Heart right ventricle (tissue), 16 donors: Measurements from ENCODE around the gene ZNF189. TPM values are rescaled to one million over a fixed set of nuclear protein-coding genes. Genes with fewer than 3 reads are reported as not detected.

ENCODE experiments used
- ATAC-seq, 8 donors: fragments of 200-7000 bp; cut with Tn5 transposase; one replicate each; pipeline ENCODE4 v1.9.1; 2020; ENCODE audit warnings: mild to moderate bottlenecking in 8 of 8, moderate library complexity in 8 of 8, moderate number of reproducible peaks in 1 of 8
- DNase-seq, 2 donors: peaks; one replicate each; pipeline ENCODE4 v3.0.0-alpha.2; 2020
- H3K27ac ChIP-seq, 10 donors: fragments of 200-600 bp; sonication (generic) in 2 of 10; one replicate each; pipeline versions ENCODE4 v1.5.0 to v1.8.0; 2020 to 2022; ENCODE audit warnings: mild to moderate bottlenecking in 3 of 10
- H3K27me3 ChIP-seq, 7 donors: fragments of 200-600 bp; one replicate each; pipeline ENCODE4 v1.8.0; 2021 to 2022; ENCODE audit warnings: mild to moderate bottlenecking in 2 of 7
- H3K36me3 ChIP-seq, 9 donors: fragments of 200-600 bp; sonication (generic) in 1 of 9; one replicate each; pipeline versions ENCODE4 v1.5.0 to v1.8.0; 2020 to 2022; ENCODE audit warnings: mild to moderate bottlenecking in 2 of 9
- H3K4me1 ChIP-seq, 9 donors: fragments of 200-600 bp; sonication (generic) in 1 of 9; one replicate each; pipeline versions ENCODE4 v1.5.0 to v1.8.0; 2020 to 2022; ENCODE audit warnings: mild to moderate bottlenecking in 4 of 9
- H3K4me3 ChIP-seq, 10 donors: fragments of 200-600 bp; sonication (generic) in 2 of 10; one replicate each; pipeline versions ENCODE4 v1.5.0 to v1.8.0; 2020 to 2022; ENCODE audit warnings: mild to moderate bottlenecking in 7 of 10, moderate library complexity in 2 of 10
- H3K9me3 ChIP-seq, 11 donors: fragments of 200-600 bp in 10 of 11; sonication (generic) in 2 of 11; one replicate each; pipeline versions ENCODE4 v1.5.0 to v1.8.0; 2013 to 2022; ENCODE audit warnings: mild to moderate bottlenecking in 2 of 11, control low read depth in 1 of 11, moderate library complexity in 1 of 11
- WGBS, 2 donors: extraction: QIAGEN DNeasy Blood & Tissue Kit; methylation state at CpG; one replicate each; pipeline ENCODE4 v1.1.7; 2013; ENCODE audit warnings: inconsistent platforms in 1 of 2; 5-methylcytosine and 5-hydroxymethylcytosine counted together
- intact Hi-C, 10 donors: fragments of 100-400 bp; cut with DNase I; formaldehyde crosslinking; loops; one replicate each; pipeline versions ENCODE4 v1.11.1 to v1.14.2; 2022
- polyA plus RNA-seq, 2 donors: library from polyadenylated mRNA; stranded (reverse); fragments of 200-250 nt; gene quantifications; one replicate each; pipeline ENCODE4 v1.2.3, GENCODE V29; 2013
- total RNA-seq, 10 donors: library from RNA; stranded (reverse); fragmentation: NEBNext Ultra II Directional in 3 of 10; extraction: Animal tissue kit (Norgen Biotek cat#: 25700) in 3 of 10; gene quantifications; one replicate each; pipeline versions ENCODE4 v1.2.1 to v1.2.4, GENCODE V29; 2021 to 2023
- TF ChIP-seq, protein P1 (sequence below), 9 donors: fragments of 200-600 bp; sonication (generic) in 2 of 9; IDR thresholded peaks; one replicate each; pipeline versions ENCODE4 v1.5.0 to v1.8.0; 2021 to 2022; ENCODE audit warnings: antibody characterized with exemption in 9 of 9, mild to moderate bottlenecking in 5 of 9, moderate library complexity in 1 of 9
- donor health status: Arrhythmogenic right ventricular cardiomyopathy.
- donor health status: ischemic (EF 13 %, LVEDD 7.1; RV severe dilation, severe dysfunction).
- donor health status: healthy with polysubstance abuse.
- donor health status: DM: no; HTN: yes; CAD: no.
- donor health status: DM: no; HTN: no; CAD: no.
- donor health status: ischemic (EF 25% LVEDD 6.9; RV normal size, moderate dysfunction).
- donor health status: ischemic (EF 25% LVEDD 5.7; RV mildly dilated, moderate dysfunction).
- donor health status: healthy.
- donor health status: DM: yes; HTN: yes; CAD: no.
- donor health status: Ischemic cardiomyopathy.
- donor health status: ischemic (EF 35%, LVEDD 5.7; RV mildly dilated, moderate dysfunction).
- donor health status: nonischemic (EF 11% LVEDD 7.7; RV severe dilation, severe dysfunction).
- donor health status: DM: yes; HTN: yes; CAD: no.
- donor health status: PGD.
- donor health status: ischemic (EF 29% LVEDD 5.4; RV normal size, mild dysfunction).
- donor health status: nonischemic (EF 23%, LVEDD 6.1; RV moderate dilation, normal function).

The ZNF189 gene
- total and polyA plus RNA-seq, 12 donors: 10.9 to 28.0 (median 19.3) TPM

DNA sequence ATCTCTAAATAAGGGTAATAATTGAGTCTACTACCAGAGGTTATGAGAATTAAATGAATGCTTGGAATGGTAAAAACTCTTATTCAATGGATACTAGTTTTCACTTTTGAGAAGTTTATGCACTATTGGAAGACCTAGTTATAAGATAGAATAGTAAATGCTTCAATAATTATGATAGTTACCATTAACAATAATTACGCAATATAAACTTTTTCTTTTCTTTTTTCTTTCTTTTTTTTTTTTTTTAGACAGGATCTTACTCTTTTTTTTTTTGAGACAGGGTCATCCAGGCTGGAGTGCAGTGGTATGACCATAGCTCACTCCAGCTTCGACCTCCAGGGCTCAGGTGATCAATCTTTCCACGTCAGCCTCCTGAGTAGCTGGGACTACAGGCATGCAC is 30.3 kb downstream of the ZNF189 start:
- Histone ChIP-seq H3K4me1 (no peaks in the 10 kb centered on the region), H3K27me3 (no peaks in the 10 kb centered on the region), H3K9me3 (no peaks in the 10 kb centered on the region), H3K4me3 (no peak overlapping the region), H3K36me3 (no peaks in the 10 kb centered on the region), H3K27ac (no peak overlapping the region)
- DNase-seq (no peak), ATAC-seq (no peak)
- TF ChIP-seq, protein P1, sequence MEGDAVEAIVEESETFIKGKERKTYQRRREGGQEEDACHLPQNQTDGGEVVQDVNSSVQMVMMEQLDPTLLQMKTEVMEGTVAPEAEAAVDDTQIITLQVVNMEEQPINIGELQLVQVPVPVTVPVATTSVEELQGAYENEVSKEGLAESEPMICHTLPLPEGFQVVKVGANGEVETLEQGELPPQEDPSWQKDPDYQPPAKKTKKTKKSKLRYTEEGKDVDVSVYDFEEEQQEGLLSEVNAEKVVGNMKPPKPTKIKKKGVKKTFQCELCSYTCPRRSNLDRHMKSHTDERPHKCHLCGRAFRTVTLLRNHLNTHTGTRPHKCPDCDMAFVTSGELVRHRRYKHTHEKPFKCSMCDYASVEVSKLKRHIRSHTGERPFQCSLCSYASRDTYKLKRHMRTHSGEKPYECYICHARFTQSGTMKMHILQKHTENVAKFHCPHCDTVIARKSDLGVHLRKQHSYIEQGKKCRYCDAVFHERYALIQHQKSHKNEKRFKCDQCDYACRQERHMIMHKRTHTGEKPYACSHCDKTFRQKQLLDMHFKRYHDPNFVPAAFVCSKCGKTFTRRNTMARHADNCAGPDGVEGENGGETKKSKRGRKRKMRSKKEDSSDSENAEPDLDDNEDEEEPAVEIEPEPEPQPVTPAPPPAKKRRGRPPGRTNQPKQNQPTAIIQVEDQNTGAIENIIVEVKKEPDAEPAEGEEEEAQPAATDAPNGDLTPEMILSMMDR (IDR thresholded peaks at IDR 0.05): no peak
- intact Hi-C loops: no loop called here
- WGBS, 2 donors: 80% methylated on average over 3 of the region's 3 CpGs

DNA sequence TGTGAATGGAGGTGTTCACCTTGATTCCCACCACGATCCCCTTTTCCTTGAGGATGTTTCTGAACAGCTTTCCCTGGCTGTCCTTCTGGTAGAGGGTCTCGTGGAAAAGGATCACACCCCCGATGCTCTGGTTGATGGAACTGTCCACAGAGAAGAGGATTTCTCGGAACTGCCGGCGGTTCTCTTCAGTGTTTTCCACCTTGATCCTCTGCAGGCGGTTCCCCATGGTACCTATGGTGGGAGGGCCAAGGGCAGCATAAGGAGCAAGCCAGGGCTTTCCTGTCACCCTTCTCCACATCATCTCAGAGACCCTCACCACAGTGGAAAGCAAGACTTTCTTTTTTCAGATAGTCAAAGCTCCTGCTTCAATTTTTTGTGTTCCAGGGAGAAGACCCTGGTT is 31.1 kb downstream of the ZNF189 start:
- no peak for ATAC-seq
- H3K9me3 ChIP-seq: no peaks in the 10 kb centered on the region
- H3K27ac ChIP-seq: no peak overlapping the region
- intact Hi-C loops: no loop called here
- H3K4me3 ChIP-seq: no peak overlapping the region
- H3K27me3 ChIP-seq: no peaks in the 10 kb centered on the region
- DNase-seq: no peak
- no peaks in the 10 kb centered on the region for H3K36me3 ChIP-seq
- TF ChIP-seq, protein P1 (IDR thresholded peaks at IDR 0.05): no peak
- no peaks in the 10 kb centered on the region for H3K4me1 ChIP-seq
- WGBS, 2 donors: 95 to 96% methylated on average over 7 of the region's 7 CpGs

DNA sequence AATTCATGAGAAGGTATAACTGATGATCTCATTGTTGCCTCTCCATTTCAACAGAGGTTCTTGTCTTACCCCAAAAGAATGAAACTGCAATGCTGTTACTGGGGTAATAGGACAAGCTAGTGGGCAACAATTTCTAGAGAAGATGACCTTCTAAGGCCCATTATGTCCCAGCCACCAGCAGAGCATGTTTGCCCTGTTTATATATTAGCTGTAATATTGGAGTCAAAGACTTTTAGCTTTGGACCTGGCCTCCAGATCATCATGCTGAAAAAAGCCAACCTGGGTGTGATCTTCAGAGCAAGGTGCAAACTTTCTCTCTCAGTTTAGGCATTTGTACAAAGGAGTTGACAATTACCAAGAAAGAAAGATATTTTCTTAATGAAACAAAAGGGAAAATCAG is 33.5 kb downstream of the ZNF189 start:
- H3K4me3 ChIP-seq: no peak overlapping the region
- TF ChIP-seq, protein P1 (IDR thresholded peaks at IDR 0.05): no peak
- no peaks in the 10 kb centered on the region for H3K4me1 ChIP-seq
- DNase-seq (no peak), ATAC-seq (no peak)
- no peaks in the 10 kb centered on the region for H3K36me3 ChIP-seq
- intact Hi-C loops: no loop called here
- H3K9me3 ChIP-seq: no peaks in the 10 kb centered on the region
- H3K27me3 ChIP-seq: no peaks in the 10 kb centered on the region
- H3K27ac ChIP-seq: no peak overlapping the region

DNA sequence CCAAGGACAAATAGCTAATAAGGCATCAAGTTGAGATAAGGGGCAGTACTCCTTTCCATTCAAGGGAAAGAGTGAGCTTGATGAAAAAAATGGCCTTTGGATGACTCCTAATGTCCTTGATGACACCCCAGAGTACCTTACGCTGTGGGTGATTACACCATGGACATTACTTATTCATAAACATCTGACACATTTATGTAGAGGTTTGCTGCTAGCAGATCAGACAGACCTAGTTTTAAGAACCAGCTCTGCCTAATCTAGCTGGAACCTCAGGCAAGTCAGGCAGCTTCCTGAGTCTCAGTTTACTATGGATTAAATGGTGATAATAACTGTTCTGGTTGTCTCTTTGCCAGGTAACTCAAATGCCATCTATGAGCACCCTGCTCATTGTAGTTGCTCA is 34.1 kb downstream of the ZNF189 start:
- no peaks in the 10 kb centered on the region for H3K36me3 ChIP-seq
- no peak for DNase-seq
- H3K9me3 ChIP-seq: no peaks in the 10 kb centered on the region
- H3K27ac ChIP-seq: no peak overlapping the region
- H3K4me1 ChIP-seq: peaks cover 0 to 4% (median 0%) of the 10 kb centered on the region in 9 donors
- 61 to 74% methylated on average over 1 of the region's 1 CpG for WGBS, 2 donors
- intact Hi-C loops: no loop called here
- TF ChIP-seq, protein P1 (IDR thresholded peaks at IDR 0.05): no peak
- no peak overlapping the region for H3K4me3 ChIP-seq
- H3K27me3 ChIP-seq: no peaks in the 10 kb centered on the region
- no peak for ATAC-seq

DNA sequence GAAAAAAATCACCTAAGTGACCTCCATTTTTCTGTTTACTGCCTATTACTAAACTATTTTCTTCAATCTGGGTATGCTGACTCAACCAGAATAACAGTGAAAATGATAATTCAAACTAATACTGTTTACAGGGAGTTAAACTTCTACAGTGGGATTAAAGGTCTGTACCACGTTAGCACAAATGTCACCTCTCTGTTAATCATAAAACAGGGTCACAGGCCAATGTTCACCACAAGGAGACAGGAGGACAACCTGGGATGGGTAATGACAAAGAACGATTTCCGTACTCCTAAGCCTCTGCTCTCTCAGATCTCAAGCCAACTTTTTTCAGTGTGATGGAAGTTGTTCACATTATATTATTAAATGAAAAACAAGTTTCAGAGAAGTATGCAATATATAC is 34.6 kb downstream of the ZNF189 start:
- TF ChIP-seq, protein P1 (IDR thresholded peaks at IDR 0.05): no peak
- ATAC-seq: no peak
- WGBS, 2 donors: 74 to 76% methylated on average over 3 of the region's 3 CpGs

More for the DNA sequence above, 34.6 kb downstream of the ZNF189 start:
- H3K9me3 ChIP-seq: no peaks in the 10 kb centered on the region
- intact Hi-C loops: no loop called here
- no peaks in the 10 kb centered on the region for H3K27me3 ChIP-seq
- H3K36me3 ChIP-seq: no peaks in the 10 kb centered on the region
- H3K4me1 ChIP-seq: peaks cover 0 to 8% (median 0%) of the 10 kb centered on the region in 9 donors
- no peak overlapping the region for H3K4me3 ChIP-seq
- H3K27ac ChIP-seq: no peak overlapping the region
- no peak for DNase-seq
